Measurements from ENCODE around the gene NOD1. TPM values are rescaled to one million over a fixed set of nuclear protein-coding genes. Genes with fewer than 3 reads are reported as not detected.
A peak's percentile ranks its signal among the peaks of the same experiment; 100 is the strongest.
"Not testable (repeated sequence)": the region's sequence is repeated elsewhere in the genome, so short reads cannot be mapped to it uniquely, and the experiment has no call there.

The NOD1 gene, protein sequence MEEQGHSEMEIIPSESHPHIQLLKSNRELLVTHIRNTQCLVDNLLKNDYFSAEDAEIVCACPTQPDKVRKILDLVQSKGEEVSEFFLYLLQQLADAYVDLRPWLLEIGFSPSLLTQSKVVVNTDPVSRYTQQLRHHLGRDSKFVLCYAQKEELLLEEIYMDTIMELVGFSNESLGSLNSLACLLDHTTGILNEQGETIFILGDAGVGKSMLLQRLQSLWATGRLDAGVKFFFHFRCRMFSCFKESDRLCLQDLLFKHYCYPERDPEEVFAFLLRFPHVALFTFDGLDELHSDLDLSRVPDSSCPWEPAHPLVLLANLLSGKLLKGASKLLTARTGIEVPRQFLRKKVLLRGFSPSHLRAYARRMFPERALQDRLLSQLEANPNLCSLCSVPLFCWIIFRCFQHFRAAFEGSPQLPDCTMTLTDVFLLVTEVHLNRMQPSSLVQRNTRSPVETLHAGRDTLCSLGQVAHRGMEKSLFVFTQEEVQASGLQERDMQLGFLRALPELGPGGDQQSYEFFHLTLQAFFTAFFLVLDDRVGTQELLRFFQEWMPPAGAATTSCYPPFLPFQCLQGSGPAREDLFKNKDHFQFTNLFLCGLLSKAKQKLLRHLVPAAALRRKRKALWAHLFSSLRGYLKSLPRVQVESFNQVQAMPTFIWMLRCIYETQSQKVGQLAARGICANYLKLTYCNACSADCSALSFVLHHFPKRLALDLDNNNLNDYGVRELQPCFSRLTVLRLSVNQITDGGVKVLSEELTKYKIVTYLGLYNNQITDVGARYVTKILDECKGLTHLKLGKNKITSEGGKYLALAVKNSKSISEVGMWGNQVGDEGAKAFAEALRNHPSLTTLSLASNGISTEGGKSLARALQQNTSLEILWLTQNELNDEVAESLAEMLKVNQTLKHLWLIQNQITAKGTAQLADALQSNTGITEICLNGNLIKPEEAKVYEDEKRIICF
- total RNA-seq, result 10 to 100 TPM; 16.6 to 18.0 TPM
- long read RNA-seq, donor 1, partial matches to known transcripts, result 7 of 12 reads
- long read RNA-seq, donor 1, other reads (novel, unspliced or antisense), result 4 of 12 reads
- long read RNA-seq, donor 2, partial matches to known transcripts, result 8 of 24 reads
- long read RNA-seq, donor 2, other reads (novel, unspliced or antisense), result 16 of 24 reads

DNA sequence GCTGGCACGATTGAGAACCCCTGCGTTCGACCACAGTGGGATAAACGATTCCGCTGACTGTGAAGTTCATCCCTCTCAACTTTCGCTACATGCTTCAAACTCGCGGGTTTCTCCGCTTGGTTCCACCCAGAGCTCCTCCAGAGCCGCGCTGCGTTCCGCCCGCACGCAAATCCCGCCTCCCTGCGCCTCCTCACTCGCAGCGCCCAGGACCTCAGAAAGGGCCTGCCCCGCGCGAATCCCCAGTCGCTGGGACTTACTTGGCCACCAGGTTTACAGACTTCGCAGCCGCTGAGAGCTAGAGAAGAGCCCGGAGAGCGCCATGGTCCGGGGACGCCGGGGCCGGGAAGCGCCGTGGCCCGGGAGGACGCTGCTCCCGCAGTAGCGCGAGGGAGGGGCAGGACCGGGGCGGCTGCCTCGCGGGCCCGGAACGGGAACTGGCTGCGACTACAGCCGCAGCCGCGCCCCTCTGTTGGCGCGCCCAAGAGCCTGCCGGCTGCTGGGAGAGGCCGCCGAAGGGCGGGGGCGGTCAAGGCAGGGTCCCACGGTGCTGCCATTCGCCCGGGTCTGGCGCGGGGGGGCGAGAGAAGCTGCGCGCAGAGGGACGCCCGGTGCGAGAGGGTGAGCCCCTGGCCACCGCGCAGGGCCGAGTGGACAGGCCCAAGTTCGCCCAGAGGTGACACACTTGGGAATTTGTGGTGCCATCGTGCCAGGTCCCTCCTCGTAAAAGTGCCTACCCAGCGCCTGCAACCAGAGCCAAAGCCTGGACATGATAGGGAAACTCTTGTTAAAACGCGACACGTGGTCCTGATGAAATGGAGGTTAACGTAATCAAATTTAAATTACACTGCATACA lies at the start of gene NOD1:
NOD1 (minus strand) TSS at position 436 of the 853 bp plus-strand sequence. CDS start 21,863 bp downstream, outside the sequence.
- intact Hi-C loops (cut with DNase I), result no loop called here
- peak; percentile 92 for DNase-seq (ENCODE audit: low spot score)

DNA sequence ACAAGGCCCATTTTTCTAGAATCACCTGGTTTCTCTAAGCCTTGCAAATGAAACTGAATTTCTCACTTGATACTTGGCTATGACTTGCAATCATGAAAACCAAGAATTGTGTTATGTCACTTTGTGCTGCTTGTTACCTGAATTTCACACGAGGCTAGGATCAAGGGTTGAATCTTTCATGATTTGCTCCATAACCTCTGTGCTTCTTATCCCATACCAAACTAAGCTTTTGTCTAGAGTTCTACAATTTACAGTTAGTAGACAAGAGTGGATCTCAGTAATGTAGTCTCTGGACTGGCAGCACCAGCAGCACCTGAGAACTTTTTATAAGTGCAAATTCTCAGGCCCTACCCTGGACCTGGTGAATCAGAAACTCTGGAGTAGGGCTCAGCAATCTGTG lies 48.7 kb upstream of the NOD1 start:
- DNase-seq (ENCODE audit: low spot score); intact Hi-C loops (cut with DNase I): not testable (repeated sequence)

DNA sequence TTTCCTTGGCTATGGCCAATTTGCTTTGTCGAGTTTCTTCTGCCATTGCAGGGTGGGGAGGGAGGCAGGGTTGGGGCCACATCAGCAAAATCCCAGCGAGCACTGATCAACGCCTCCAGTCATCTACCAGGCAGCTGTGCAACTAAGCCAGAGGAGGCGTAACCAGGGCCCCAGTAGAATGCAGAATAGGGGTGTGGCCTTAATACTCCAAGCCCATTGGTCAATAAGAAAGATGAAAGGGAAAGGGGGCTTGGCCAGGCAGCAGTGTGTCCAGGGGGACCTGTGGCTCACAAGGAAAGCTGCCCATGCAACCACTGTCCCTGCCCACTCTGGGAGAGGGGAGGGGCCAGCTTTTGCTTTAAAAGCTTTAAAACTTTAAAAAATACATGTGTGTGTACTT lies 47.6 kb upstream of the NOD1 start:
- DNase-seq (ENCODE audit: low spot score), result no peak
- intact Hi-C loops (cut with DNase I), result no loop called here

DNA sequence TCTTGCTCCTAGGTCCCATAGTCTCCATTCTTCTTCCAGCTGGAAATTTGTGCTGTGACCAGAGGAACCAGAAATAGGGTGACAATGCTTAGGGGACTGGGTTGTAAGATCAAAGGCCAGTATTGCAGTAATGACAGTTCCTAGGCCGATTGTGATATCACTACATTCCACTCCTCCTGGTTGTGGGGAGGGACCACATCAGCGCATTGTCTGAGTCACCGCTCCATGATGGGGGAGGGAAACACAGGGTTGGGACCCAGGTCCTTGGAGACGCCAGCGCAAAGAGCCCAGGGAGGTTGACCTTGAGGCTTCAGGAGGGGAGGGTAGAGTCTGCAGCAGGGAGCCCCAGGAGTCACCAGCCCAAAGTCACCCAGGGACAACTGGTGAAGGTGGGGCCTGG lies 46.8 kb upstream of the NOD1 start:
- intact Hi-C loops (cut with DNase I), result no loop called here
- DNase-seq (ENCODE audit: low spot score), result no peak

DNA sequence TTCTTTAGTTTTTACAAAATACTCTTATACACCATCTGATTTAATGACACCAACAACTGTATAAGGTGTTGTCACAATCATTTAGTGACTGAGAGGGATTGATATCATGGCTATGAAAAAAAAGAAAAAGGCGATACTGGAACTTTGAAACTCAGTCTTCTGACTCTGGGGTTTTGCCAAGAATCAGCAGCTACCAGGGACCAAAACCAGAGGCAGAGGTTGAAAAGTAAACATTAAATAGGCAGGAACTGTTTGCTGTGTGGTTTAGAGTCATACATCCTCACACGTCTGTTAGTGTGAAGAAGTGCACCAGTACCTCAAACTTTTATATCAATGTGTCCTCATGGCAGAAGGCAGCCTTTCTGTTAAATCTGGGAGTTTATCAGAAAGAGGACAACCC lies 46.0 kb upstream of the NOD1 start:
- intact Hi-C loops (cut with DNase I), result no loop called here
- no peak for DNase-seq (ENCODE audit: low spot score)

DNA sequence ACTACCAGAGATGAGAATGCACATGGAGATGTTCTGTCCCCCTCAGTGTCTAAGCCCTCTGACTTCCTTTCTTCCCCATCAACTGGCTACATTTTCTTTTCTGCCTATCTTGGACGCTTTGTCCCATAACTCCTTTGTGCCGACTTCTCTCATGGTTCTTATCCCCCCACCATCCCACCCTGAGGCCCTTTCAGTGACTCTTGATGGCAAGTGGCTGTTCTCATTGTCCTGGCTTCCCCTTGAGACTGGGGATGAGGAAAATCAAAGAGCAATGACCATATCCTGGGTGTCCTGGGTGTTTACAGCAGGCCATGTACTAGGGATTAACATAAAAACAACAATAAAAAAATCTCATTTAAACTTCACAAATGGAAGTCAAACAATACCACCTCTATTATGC lies 44.9 kb upstream of the NOD1 start:
- DNase-seq (ENCODE audit: low spot score), result no peak
- intact Hi-C loops (cut with DNase I), result no loop called here

DNA sequence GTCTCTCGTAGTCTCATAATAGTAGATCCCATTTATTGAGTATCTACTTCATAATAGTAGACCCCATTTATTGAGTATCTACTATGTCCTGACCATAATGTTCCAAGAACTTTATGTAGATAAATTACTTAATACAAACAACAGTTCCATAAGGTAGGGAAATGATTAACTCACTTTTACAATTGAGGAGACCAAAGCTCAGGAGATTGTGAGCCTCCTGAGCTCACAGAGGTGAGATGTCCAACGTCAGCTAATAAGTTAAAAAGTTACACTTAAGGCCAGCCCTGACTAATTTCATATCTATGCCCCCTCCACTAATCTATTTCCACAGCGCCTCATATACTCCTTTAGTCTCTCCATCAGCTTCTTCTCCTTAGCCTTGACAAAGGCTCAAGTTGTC lies 43.6 kb upstream of the NOD1 start:
- intact Hi-C loops (cut with DNase I), result no loop called here
- no peak for DNase-seq (ENCODE audit: low spot score)

DNA sequence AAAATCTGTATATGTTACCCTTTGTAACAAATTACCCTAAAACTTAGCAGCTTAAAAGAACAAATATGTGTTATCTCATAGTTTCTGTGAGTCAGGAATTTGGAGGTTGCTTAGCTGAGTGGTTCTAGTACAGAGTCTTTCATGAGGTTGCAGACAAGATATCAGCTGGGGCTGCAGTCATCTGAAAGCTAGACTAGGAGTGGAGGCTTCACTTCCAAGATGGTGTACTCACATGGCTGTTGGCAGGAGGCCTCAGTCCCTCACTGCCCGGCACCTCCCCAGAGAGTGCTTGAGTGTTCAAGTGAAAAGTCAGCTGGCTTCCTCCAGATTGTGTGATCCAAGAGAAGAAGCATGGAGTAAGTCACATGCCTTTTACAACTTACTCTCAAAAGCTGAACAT lies 42.9 kb upstream of the NOD1 start:
- DNase-seq (ENCODE audit: low spot score), result peak; percentile 94
- intact Hi-C loops (cut with DNase I), result no loop called here

DNA sequence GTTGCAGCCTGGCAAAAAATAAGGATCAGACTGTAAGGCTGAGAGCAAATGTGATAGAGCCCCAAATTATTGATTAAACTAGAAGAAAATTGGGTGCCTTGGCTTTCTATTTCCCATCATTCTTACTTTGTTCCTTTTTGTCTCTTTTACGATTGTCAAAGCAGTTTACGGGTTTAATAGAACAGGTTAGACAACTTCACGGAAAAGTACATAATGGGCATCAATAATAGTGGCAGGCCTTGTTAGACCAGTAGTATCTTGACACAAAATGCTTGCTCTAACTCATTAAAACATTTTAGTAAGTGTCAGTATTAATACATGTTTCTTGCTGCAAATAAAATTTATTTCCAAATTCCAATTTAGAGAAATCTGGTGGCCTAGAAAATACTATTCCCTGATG lies 40.5 kb upstream of the NOD1 start:
- DNase-seq (ENCODE audit: low spot score), result no peak
- intact Hi-C loops (cut with DNase I), result no loop called here

DNA sequence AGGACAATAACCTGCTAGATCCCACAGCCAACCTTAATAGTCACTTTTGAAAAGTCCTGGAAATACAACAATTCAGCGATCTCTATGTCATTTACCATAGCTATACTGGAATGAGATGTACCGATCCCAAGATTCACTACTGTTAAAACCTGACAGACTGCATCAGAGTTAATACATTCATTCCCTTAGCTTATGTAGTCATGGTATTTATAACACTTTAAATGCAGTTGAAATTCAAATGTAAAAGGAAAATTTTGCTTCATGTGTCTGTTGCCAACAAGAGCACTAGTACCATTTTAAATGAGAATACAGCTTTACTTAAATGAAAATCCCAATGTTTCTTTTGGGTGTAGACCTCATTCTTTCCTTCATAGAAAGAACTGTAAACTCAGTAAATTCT lies 37.2 kb upstream of the NOD1 start:
- intact Hi-C loops (cut with DNase I), result no loop called here
- no peak for DNase-seq (ENCODE audit: low spot score)

DNA sequence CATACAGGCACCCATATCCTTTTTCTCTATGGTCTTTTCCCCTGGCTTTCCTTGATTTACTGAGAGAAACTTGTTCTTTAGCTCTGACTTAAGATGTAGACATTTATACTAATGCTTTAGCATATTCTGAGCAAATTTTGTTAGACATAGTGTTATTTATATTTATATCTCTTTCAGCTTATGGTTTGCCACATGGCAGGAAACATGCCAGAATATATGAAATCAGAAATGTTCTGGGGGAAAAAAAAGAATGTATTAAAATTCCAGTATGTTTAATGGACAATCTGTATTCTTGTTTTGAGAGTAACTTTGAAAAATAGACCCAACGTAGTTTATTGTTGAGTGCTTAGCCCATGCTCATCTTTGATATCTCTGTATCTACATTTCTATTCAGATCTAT lies 36.2 kb upstream of the NOD1 start:
- intact Hi-C loops (cut with DNase I), result loop anchor here in 1 of 2 donors (5.0 kb wide), 1 partner anchor 508 kb away; no protein-coding TSS in a partner anchor

DNA sequence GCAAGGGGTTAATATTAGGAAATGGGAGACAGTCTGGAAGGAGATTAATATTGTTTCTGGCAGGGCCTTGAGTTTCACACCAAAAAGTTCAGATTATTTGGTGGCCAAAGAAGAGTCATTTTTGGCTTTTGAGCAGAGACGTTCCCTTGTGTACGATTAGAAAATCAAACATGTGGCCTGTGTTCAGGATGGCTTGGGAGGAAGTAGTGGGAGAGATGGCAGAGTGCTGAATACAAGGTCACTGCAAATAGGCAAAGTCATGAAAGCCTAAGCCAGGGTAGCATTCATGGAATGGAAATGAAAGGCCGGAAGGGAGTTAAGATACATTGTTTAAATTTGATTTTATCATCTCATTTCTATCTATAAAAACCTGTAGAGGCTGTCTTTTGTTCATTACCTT lies 35.6 kb upstream of the NOD1 start:
- DNase-seq (ENCODE audit: low spot score), result no peak
- intact Hi-C loops (cut with DNase I), result loop anchor here in 1 of 2 donors (5.0 kb wide), 1 partner anchor 508 kb away; no protein-coding TSS in a partner anchor

More for the DNA sequence above, 36.2 kb upstream of the NOD1 start:
- DNase-seq (ENCODE audit: low spot score), result no peak

DNA sequence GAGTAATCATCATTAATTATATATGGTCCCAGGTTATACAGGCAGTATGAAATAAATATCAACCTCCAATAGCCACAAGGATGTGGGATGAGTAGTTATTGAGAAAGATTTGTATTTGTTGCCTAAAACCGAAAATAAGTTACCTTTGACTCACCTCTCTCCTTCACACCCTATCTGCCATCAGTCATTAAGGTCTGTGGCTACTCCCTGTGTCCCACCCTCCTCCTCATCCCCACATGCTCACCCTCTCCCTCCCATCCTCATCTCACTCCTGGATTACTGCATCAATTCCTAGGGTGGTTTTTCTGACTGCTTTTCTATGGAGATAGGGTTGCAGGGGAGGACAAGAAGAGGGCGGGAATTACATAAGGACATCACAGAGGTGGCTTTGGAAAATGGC lies 35.2 kb upstream of the NOD1 start:
- DNase-seq (ENCODE audit: low spot score), result no peak
- intact Hi-C loops (cut with DNase I), result loop anchor here in 1 of 2 donors (5.0 kb wide), 1 partner anchor 509 kb away; no protein-coding TSS in a partner anchor

DNA sequence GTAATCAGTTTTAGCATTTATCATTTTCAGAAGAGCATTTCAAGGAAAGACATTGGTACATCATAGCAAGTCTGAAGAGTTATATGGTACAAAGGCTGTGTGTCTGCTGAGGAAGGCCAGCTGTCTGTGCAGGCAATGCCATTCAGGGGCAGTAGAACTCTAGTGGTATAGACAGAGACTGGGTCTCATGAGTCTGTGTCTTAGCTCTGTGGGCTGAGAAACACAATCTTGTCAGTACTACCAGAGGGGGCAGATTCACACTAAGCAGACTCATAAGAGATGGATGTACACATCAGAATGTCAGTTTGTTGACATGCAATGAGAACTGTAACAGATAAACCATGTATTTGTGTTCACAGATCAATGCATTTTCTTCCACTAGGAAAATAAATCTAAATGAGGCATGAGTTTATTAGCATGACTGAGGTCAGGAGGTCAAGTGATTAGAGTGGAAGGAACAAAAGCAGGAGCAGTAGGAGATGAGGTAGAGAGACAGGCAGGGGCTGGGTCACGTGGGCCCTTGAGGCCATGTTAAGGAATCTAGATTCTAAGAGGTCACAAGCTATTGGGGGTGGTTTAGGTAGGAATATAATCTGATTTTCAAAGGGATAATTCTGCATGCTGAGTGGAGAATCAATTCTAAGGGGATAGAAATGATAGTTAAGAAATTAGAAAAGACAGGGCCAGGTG lies 33.5 kb upstream of the NOD1 start:
- intact Hi-C loops (cut with DNase I), result loop anchor here in 1 of 2 donors (5.0 kb wide), 1 partner anchor 510 kb away; no protein-coding TSS in a partner anchor
- no peak for DNase-seq (ENCODE audit: low spot score)

DNA sequence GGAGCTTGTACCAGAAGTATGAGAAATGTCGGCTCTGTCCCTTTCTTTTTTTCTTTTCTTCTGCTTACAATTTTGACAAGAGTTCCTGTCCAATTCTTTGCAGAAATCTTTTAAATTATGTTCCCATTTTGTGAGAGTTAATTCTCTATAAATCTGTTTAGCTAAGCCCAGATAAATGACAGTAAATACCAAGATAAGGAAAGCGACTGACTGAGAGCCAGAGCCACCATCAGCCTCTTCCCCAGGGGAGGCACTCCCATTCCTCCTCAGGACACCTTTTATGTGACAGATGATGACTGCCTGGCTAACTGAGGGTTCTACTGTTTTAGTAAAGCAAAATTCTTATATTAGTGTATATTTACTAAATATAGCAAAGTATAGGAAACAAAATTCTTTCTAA lies 32.9 kb upstream of the NOD1 start:
- intact Hi-C loops (cut with DNase I), result loop anchor here in 1 of 2 donors (5.0 kb wide), 1 partner anchor 511 kb away; no protein-coding TSS in a partner anchor
- no peak for DNase-seq (ENCODE audit: low spot score)

DNA sequence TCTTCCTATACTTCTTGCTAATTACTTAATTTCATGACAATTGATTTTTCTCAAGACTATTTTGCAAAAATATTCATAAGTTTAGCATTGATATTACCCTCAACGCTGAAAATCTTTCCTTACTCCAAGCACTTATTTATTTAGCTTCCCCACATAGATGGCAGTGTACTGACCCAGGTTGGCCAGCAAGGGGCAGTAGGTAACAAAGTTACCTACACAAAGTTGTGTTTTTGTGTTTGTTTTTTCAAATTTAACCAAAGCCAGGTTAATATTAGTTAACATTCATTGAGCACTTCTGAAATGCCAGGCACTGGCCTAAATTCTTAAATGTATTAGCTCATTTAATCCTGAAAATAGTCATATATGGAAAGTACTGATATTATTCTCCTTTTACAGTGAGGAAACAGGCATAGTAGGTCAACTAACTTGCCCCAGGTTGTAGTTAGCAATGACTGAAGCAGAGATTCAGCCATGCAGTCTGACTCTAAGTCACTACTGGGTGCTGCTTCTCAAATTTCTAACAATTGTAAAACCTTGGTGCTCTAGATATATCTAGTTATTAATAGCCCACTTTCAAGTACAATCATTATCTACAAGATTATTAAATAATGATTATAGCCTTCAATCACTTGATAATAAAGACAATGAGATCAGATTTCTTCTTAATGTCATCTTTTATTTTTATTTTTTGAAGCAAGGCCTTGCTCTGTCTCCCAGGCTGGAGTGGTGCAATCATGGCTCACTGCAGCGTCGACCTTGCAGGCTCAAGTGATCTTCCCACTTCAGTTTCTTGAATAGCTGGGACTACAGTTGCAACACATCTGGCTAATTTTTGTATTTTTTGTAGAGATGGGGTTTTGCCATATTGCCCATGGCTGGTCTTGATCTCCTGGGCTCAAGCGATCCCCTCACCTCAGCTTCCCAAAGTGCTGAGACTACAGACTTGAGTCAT lies 31.8 kb upstream of the NOD1 start:
- intact Hi-C loops (cut with DNase I), result loop anchor here in 1 of 2 donors (5.0 kb wide), 1 partner anchor 512 kb away; no protein-coding TSS in a partner anchor
- DNase-seq (ENCODE audit: low spot score), result no peak
